GM12801 (cell line): ENCODE data around the gene RIMS1.

Experiments used
- CTCF ChIP-seq: IDR thresholded peaks from one replicate; pipeline ENCODE4 v1.5.1; 2011; ENCODE audit warnings: control low read depth; ENCODE audit not compliant: insufficient read length; ENCODE audit errors: extremely low read depth

Gene RIMS1

GRCh38 chr6:71979911-71980310 lies 93.6 kb downstream of the RIMS1 start:
- no peak for TF ChIP-seq CTCF

GRCh38 chr6:71982389-71982788 lies 96.0 kb downstream of the RIMS1 start:
- no peak for TF ChIP-seq CTCF

- TF ChIP-seq CTCF: no peak
Observed at GRCh38 chr6:71983131-71983530, 96.8 kb downstream of the RIMS1 start.

GRCh38 chr6:71994705-71995271 lies 108.4 kb downstream of the RIMS1 start:
- TF ChIP-seq CTCF: no peak

GRCh38 chr6:71997341-71997740 lies 111.0 kb downstream of the RIMS1 start:
- no peak for TF ChIP-seq CTCF

GRCh38 chr6:72002415-72002814 lies 116.1 kb downstream of the RIMS1 start:
- TF ChIP-seq CTCF: no peak

- TF ChIP-seq CTCF: no peak
Observed at GRCh38 chr6:72022830-72023229, 136.5 kb downstream of the RIMS1 start.
